ENCODE data around the gene STK35.
"Not testable (repeated sequence)": the region's sequence is repeated elsewhere in the genome, so short reads cannot be mapped to it uniquely, and the experiment has no call there.

The STK35 gene

DNA sequence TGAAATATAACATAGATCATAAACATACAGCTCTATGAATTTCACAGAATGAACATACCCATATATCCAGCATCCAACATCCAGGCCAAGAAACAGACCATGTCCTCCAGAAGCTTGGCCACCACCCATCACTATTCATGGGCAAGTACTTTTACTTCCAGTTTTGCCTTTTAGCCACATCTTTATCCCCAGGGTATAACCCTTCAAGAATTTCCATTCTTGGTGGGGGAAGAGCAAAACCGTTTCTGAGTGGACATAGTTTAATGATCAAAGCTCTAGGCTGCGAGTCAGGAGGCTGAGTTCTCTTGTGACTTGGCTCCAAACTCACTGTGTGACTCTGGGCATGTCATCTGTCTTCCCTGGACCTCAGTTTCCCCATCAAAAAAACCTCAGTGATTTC, 78.3 kb downstream of the STK35 start:
- peaks cover 4% of the 10 kb centered on the region for H3K27me3 ChIP-seq (ENCODE audit: insufficient read depth, low read length, poor library complexity)
- ATAC-seq (ENCODE audit: insufficient read depth, low read depth) (no peak), DNase-seq (no peak)
- H3K27ac ChIP-seq (ENCODE audit: low read length) = no peak overlapping the region
- H4K20me1 ChIP-seq (ENCODE audit: insufficient read depth, low read length) = no peaks in the 10 kb centered on the region; the same call in 1 of the 2 replicates
- no peak overlapping the region for H3K9ac ChIP-seq (ENCODE audit: low read depth, low read length)
- H3K4me1 ChIP-seq (ENCODE audit: insufficient read depth, low read length) = no peaks in the 10 kb centered on the region
- H3K9me3 ChIP-seq (ENCODE audit: insufficient read depth, low read length, severe bottlenecking) = no peaks in the 10 kb centered on the region
- no peak overlapping the region for H3K4me2 ChIP-seq (ENCODE audit: insufficient read depth, low read length)
- H3K36me3 ChIP-seq (ENCODE audit: insufficient read depth, low read length) = no peaks in the 10 kb centered on the region
- H2AFZ ChIP-seq (ENCODE audit: low read depth, low read length) = no peak overlapping the region
- TF ChIP-seq EZH2 (IDR thresholded peaks at IDR 0.05; ENCODE audit: borderline replicate concordance, low read depth, low read length, severe bottlenecking) = no peak
- TF ChIP-seq, protein P1, sequence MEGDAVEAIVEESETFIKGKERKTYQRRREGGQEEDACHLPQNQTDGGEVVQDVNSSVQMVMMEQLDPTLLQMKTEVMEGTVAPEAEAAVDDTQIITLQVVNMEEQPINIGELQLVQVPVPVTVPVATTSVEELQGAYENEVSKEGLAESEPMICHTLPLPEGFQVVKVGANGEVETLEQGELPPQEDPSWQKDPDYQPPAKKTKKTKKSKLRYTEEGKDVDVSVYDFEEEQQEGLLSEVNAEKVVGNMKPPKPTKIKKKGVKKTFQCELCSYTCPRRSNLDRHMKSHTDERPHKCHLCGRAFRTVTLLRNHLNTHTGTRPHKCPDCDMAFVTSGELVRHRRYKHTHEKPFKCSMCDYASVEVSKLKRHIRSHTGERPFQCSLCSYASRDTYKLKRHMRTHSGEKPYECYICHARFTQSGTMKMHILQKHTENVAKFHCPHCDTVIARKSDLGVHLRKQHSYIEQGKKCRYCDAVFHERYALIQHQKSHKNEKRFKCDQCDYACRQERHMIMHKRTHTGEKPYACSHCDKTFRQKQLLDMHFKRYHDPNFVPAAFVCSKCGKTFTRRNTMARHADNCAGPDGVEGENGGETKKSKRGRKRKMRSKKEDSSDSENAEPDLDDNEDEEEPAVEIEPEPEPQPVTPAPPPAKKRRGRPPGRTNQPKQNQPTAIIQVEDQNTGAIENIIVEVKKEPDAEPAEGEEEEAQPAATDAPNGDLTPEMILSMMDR (IDR thresholded peaks at IDR 0.05; ENCODE audit: borderline replicate concordance, extremely low read depth, low read length, poor library complexity, severe bottlenecking) = no peak
- H3K4me3 ChIP-seq (ENCODE audit: low read depth in 1 of 2, low read length in 2 of 2) = no peak overlapping the region
- no peaks in the 10 kb centered on the region for H3K79me2 ChIP-seq (ENCODE audit: insufficient read depth, low read length)

DNA sequence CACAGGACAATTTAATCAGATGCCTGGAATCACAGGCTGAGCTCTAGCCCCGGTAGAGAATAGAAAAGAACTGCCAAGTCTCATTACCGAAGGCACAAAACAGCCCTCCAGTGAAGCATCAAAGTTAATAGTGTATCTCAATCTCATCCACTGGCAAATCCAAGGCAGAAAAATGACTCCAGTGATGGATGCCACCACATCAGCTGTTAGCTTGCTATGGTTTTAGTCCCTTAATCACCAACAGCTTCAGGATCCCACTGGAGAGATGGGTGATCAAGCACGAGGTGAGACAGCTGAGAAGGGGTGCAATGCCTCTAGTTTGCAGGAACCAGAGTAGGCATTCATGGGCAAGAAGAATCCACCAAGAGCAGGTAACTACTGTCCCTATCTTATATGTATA, 81.8 kb downstream of the STK35 start:
- TF ChIP-seq EZH2 (IDR thresholded peaks at IDR 0.05; ENCODE audit: borderline replicate concordance, low read depth, low read length, severe bottlenecking) = no peak
- TF ChIP-seq, protein P1 (IDR thresholded peaks at IDR 0.05; ENCODE audit: borderline replicate concordance, extremely low read depth, low read length, poor library complexity, severe bottlenecking) = no peak
- Histone ChIP-seq H3K4me1 (ENCODE audit: insufficient read depth, low read length) (no peaks in the 10 kb centered on the region), H3K27ac (ENCODE audit: low read length) (no peak overlapping the region), H3K36me3 (ENCODE audit: insufficient read depth, low read length) (no peaks in the 10 kb centered on the region), H3K79me2 (ENCODE audit: insufficient read depth, low read length) (no peaks in the 10 kb centered on the region), H3K9me3 (ENCODE audit: insufficient read depth, low read length, severe bottlenecking) (no peaks in the 10 kb centered on the region), H3K4me2 (ENCODE audit: insufficient read depth, low read length) (no peak overlapping the region), H4K20me1 (ENCODE audit: insufficient read depth, low read length) (no peaks in the 10 kb centered on the region), H3K27me3 (ENCODE audit: insufficient read depth, low read length, poor library complexity) (peaks cover 5% of the 10 kb centered on the region), H3K4me3 (ENCODE audit: low read depth in 1 of 2, low read length in 2 of 2) (no peak overlapping the region), H3K9ac (ENCODE audit: low read depth, low read length) (no peak overlapping the region), H2AFZ (ENCODE audit: low read depth, low read length) (no peak overlapping the region)
- ATAC-seq (ENCODE audit: insufficient read depth, low read depth) (no peak), DNase-seq (no peak)

DNA sequence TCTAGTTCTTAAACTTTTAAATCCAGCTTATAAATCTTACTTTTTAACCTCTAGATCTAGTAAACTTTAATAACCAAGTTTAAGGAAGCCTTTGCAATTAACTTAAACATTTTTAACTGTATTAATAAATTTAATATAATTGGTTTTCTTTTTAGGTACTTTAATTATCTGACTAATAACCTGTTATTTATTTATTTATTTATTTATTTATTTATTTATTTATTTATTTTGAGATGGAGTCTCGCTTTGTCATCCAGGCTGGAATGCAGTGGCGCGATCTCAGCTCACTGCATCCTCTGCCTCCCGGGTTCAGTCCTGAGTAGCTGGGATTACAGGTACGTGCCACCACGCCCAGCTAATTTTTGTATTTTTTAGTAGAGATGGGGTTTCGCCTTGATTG, 83.3 kb downstream of the STK35 start:
- H4K20me1 ChIP-seq (ENCODE audit: insufficient read depth, low read length); H3K36me3 ChIP-seq (ENCODE audit: insufficient read depth, low read length); H3K27ac ChIP-seq (ENCODE audit: low read length); H3K4me3 ChIP-seq (ENCODE audit: low read depth in 1 of 2, low read length in 2 of 2); H2AFZ ChIP-seq (ENCODE audit: low read depth, low read length); ATAC-seq (ENCODE audit: insufficient read depth, low read depth); H3K9me3 ChIP-seq (ENCODE audit: insufficient read depth, low read length, severe bottlenecking); H3K79me2 ChIP-seq (ENCODE audit: insufficient read depth, low read length); H3K4me1 ChIP-seq (ENCODE audit: insufficient read depth, low read length); H3K4me2 ChIP-seq (ENCODE audit: insufficient read depth, low read length); DNase-seq; H3K9ac ChIP-seq (ENCODE audit: low read depth, low read length): not testable (repeated sequence)
- H3K27me3 ChIP-seq (ENCODE audit: insufficient read depth, low read length, poor library complexity) = peaks cover 15% of the 10 kb centered on the region

DNA sequence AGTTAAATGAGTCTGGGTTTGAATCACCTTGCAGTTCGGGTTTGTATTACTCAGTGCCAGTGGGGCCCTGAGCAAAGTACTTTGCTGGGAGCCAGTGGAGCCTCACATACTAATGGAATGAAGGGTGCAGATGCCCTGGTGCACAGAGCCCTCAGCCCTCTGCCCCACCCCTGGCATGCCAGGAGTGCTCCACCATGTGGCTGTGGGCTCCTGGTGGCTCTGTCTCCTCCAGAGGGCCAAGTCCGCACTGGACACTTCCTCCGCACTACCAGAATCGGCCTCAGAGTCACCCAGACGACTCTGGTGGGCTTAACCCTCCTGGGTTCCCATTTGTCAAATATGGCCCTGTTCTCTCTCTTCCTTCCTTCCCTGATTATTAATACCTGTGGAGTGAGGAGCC, 94.0 kb downstream of the STK35 start:
- TF ChIP-seq, protein P1 (IDR thresholded peaks at IDR 0.05; ENCODE audit: borderline replicate concordance, extremely low read depth, low read length, poor library complexity, severe bottlenecking) = no peak
- no peak for TF ChIP-seq EZH2 (IDR thresholded peaks at IDR 0.05; ENCODE audit: borderline replicate concordance, low read depth, low read length, severe bottlenecking)
- no peak overlapping the region for H3K4me2 ChIP-seq (ENCODE audit: insufficient read depth, low read length)
- no peak overlapping the region for H3K27ac ChIP-seq (ENCODE audit: low read length)
- DNase-seq (no peak), ATAC-seq (ENCODE audit: insufficient read depth, low read depth) (no peak)
- peaks cover 9% of the 10 kb centered on the region for H3K27me3 ChIP-seq (ENCODE audit: insufficient read depth, low read length, poor library complexity)
- H3K9ac ChIP-seq (ENCODE audit: low read depth, low read length) = no peak overlapping the region
- H3K4me3 ChIP-seq (ENCODE audit: low read depth in 1 of 2, low read length in 2 of 2) = no peak overlapping the region
- H2AFZ ChIP-seq (ENCODE audit: low read depth, low read length) = no peak overlapping the region
- no peaks in the 10 kb centered on the region for H3K36me3 ChIP-seq (ENCODE audit: insufficient read depth, low read length)
- H3K9me3 ChIP-seq (ENCODE audit: insufficient read depth, low read length, severe bottlenecking) = no peaks in the 10 kb centered on the region
- H3K79me2 ChIP-seq (ENCODE audit: insufficient read depth, low read length) = no peaks in the 10 kb centered on the region
- H4K20me1 ChIP-seq (ENCODE audit: insufficient read depth, low read length) = no peaks in the 10 kb centered on the region; the same call in 1 of the 2 replicates
- no peaks in the 10 kb centered on the region for H3K4me1 ChIP-seq (ENCODE audit: insufficient read depth, low read length)
